DMS 273 (cell line): ENCODE results near the gene PIK3CB.
"Not testable (repeated sequence)": the region's sequence is repeated elsewhere in the genome, so short reads cannot be mapped to it uniquely, and the experiment has no call there.

Experiments used
- DNase-seq: peaks from one replicate; lab custom pipeline; 2025; ENCODE audit not compliant: unreplicated experiment; lab: John Stamatoyannopoulos, UW

Gene PIK3CB

GRCh38 chr3:138848696-138849095 is 14.0 kb upstream of the PIK3CB start:
- DNase-seq, result no peak

- not testable (repeated sequence) for DNase-seq
Measured at GRCh38 chr3:138846824-138847223, 12.1 kb upstream of the PIK3CB start.

DNA sequence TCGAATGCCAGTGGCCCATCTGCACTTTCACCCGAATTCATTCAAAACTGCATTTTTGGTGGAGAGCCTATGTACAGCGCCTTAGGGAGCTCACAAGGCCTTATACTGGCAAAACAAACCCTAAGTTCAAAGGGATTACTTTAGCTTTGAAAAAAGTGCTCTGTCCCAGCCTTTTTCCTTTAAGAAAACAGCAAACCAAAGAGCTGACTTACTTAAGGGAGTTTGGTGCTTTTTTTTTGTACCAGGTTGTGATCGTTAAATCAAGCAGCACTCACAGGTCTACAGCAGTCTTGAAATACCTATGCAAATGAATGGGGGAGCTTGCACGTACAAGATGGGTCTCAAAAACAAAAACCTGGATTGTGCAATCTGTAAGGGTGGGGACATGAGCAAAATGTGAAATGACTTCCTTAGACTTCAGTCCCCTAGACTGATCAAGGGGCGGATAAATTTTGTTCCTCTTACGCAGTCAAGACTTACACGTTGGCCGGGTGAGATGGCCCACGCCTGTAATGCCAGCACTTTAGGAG is 11.6 kb upstream of the PIK3CB start:
- DNase-seq, result no peak

GRCh38 chr3:138845771-138846173 is 11.0 kb upstream of the PIK3CB start:
- DNase-seq, result no peak

DNA sequence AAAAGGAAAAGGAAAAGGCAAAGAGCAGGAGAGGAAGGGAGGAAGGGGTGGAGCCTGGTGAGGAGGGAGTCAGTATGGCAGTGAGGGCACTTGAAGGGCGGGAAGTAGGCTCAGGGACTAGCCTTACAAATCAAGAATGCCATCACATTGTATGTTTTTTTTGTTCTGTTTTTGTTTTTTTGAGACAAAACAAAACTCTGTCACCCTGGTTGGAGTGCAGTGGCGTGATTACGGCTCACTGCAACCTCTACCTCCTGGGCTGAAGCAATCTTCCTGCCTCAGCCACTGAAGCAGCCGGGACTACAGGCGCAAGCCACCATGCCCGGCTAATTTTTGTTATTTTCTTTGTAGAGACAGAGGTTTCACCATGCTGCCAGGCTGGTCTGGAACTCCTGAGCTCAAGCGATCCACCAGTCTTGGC is 10.5 kb upstream of the PIK3CB start:
- DNase-seq, result no peak

GRCh38 chr3:138842483-138843188 is 7.9 kb upstream of the PIK3CB start:
- no peak for DNase-seq

DNA sequence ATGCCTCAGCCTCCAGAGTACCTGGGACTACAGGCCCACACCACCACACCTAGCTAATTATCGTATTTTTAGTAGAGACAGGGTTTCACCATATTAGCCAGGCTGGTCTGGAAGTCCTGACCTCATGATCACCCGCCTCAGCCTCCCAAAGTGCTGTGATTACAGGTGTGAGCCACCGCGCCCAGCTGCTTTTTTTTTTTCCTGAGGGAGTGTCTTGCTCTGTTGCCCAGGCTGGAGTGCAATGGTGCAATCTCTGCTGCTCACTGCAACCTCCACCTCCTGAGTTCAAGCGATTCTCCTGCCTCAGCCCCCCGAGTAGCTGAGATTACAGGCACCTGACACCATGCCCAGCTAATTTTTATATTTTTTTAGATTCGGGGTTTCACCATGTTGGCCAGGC is 3.7 kb upstream of the PIK3CB start:
- not testable (repeated sequence) for DNase-seq

DNA sequence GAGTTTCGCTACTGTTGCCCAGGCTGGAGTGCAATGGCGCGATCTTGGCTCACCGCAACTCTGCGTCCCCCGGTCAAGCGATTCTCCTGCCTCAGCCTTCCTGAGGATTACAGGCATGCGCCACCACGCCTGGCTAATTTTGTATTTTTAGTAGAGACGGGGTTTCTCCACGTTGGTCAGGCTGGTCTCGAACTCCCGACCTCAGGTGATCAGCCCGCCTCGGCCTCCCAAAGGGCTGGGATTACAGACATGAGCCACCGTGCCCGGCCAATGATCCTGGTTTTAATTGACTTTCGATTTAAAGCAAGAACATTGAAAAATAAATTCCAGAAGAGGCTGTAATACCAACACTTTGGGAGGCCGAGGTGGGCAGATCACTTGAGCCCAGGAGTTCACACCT is 1.1 kb upstream of the PIK3CB start:
- DNase-seq, result not testable (repeated sequence)

DNA sequence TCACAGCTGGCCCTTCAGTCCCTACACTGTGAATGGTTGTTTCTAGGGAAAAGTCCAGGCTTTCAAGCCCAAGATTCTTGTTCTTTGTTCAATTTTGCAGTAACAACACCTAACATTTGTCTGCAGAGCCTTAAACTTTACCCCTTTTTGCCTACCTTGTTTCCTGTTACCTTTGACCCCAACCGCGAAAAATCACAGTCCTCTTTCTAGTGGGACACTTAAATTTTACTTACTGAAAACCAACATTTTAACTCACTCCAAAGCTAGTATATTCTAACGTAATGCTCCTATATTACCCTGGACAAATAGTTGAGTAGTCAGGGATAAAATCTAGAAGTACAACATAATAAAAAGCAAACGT is 649 bp upstream of the PIK3CB start:
- DNase-seq, result no peak

DNA sequence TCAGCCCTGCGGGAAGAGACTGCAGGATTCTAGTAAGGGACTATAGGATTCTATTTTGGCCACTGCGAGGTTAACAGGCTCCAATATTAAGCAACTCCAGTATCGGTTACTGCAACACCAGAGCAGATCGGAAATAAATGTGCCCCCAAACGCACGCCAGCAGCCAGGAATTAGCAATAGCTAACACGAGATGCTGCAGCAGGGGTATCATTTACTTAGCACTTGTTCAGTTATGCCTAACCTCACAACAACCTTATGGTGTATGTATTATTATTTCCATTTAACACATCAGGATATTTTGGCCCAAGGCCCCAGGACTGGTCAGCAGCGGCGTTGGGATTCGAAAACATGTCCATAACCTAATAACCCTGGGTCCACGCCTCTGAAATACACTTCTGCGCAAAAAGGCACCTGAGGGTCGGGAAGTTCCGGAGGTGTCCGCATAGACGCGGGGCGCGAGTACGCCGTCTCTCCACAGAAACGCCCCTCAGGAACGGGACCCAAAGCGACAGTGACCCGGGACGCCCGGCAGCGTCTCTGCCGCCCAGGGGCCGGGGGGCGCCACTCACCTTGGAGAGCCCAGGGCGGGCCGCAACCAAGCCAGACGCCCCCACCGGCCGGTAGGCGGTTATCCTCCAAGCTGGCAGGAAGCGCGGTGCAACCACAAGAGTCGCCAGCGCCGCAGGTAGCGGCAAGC is 681 bp downstream of the PIK3CB start:
- peak; percentile 79 for DNase-seq

DNA sequence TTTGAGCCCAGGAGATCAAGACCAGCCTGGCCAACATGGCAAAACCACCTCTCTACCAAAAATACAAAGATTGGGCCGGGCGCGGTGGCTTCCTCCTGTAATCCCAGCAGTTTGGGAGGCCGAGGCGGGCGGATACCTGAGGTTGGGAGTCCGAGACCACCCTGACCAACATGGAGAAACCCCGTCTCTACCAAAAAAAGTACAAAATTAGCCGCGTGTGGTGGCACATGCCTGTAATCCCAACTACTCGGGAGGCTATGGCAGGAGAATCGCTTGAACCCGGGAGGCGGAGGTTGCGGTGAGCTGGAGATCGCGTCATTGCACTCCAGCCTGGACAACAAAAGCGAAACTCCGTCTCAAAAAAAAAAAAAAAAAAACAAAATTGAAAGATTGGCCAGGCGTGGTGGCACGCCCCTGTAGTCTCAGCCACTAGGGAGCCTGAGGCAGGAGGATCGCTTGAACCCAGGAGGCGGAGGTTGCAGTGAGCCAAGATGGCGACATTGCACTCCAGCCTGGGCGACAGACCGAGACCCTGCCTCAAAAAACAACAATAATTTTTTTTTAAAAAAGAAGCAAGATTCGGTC is 2.2 kb downstream of the PIK3CB start:
- DNase-seq, result not testable (repeated sequence)

DNA sequence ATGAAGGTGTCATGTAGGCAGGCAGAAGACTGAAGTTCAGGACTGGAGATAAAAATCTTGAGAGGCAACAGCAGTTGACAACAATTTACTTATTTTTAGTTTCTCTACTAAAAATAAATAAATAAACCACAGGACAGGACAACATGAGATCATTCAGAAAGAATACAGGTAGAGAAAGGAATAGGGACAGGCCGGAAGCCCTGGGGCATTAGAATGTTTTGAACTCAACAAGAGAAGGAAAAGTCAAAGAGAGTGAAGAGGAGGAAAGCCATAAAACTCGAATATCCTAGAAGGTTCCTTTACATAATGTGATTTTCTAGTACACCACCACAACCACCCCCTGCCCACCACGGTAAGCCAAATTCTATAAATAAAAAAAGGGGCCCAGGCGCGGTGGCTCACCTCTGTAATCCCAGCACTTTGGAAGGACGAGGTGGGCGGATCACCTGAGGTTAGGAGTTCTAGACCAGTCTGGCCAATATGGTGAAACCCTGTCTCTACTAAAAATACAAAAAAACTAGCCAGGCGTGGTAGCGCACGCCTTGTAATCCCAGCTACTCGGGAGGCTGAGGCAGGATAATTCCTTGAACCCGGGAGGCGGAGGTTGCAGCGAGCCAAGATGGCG is 4.7 kb downstream of the PIK3CB start:
- DNase-seq, result no peak

DNA sequence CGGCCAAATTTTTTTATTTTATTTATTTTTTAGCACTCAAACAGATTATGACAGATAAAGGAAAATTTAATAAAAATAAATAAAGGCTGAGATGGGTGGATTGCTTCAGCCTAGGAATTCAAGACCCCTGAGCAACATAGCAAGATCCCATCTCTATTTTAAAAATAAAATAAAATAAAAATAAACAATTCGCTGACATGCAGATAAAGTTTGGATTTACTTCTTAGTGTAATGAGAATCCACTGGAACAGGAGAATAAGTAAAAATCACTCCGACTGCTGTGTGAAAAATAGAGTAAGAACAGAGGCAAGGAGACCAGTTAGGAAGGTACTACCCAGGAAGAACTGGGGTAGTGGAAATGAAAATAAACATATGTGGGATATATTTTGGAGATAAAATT is 5.6 kb downstream of the PIK3CB start:
- no peak for DNase-seq

- no peak for DNase-seq
Measured at GRCh38 chr3:138827222-138827621, 7.5 kb downstream of the PIK3CB start.

- no peak for DNase-seq
Measured at GRCh38 chr3:138825336-138825735, 9.4 kb downstream of the PIK3CB start.

- no peak for DNase-seq
Measured at GRCh38 chr3:138824114-138824506, 10.6 kb downstream of the PIK3CB start.

GRCh38 chr3:138820379-138820778 is 14.3 kb downstream of the PIK3CB start:
- DNase-seq, result not testable (repeated sequence)

DNA sequence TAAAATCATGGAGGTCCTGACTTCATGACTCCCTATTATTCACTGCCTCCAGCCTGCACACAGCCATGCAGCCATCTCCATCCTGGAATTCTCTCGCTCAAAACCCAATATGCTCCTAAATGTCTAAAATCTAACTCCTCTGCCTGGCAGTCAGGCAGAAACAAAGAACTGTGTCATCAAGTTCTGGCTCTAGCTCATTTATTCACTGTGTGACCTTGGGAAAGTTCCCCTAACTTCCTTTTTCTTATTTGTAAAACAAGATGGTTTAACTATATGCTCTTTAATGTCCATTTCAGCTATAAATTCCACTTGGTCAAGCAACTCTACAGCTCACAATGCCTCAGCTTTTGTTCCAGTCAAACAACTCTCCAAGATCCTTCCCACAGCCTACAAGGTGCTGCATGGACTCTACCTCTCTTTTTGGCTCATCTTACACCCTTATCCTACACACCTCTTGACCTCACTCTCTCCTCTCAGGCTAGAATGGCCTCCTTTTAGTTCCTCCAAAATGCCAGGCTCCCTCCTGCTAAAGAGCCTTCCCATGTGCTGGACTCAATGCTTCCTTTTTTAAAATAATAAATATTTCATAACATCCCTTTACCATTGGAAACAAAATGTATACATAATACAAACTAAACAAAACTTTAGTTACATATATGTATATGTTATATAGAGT is 16.4 kb downstream of the PIK3CB start:
- no peak for DNase-seq

DNA sequence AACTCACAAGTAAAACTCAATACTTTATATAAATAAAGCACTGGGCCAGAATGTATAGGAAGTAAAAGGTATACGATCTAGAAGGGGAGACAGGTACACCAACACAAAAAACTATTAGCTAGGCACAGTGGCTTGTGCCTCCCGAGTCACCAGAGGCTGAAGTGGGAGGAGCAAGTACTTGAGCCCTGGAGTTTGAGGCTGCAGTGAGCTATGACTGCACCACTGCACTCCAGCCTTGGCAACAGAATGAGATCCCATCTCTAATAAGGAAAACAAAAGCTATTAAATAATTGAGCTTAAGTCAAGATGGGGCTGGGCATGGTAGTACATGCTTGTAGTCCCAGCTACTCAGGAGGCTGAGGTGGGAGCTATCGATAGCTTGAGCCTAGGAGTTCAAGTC is 17.0 kb downstream of the PIK3CB start:
- DNase-seq, result no peak

- no peak for DNase-seq
Measured at GRCh38 chr3:138812806-138813205, 21.9 kb downstream of the PIK3CB start.
